ENCODE measurements around the gene KCTD1. TPM values are rescaled to one million over a fixed set of nuclear protein-coding genes. Genes with fewer than 3 reads are reported as not detected.

Gene KCTD1
- total and polyA plus RNA-seq, 2 of the 8 experiments (the other 6 are each of a cell fraction or from before 2014, with no cell fraction given): 7.7 to 14.0 TPM

GRCh38 chr18:26438980-26439379 is 109.4 kb downstream of the KCTD1 start:
- H3K36me3 ChIP-seq (ENCODE audit: control insufficient read depth in 2 of 4, insufficient read depth in 4 of 4, low read length in 3 of 4): no peaks in the 10 kb centered on the region
- no peak overlapping the region for H2AK5ac ChIP-seq (ENCODE audit: low read depth, low read length)
- H3K4me2 ChIP-seq (ENCODE audit: insufficient read depth in 1 of 2, low read depth in 2 of 2, low read length in 2 of 2): no peak overlapping the region
- H3K27ac ChIP-seq (ENCODE audit: low read depth, low read length): no peak overlapping the region
- H2BK20ac ChIP-seq (ENCODE audit: low read length): no peak overlapping the region
- H3K27me3 ChIP-seq (replicated peaks in 1 of 4; ENCODE audit: control insufficient read depth in 3 of 4, extremely low read depth in 1 of 4, insufficient read depth in 3 of 4, low read length in 3 of 4): no peaks in the 10 kb centered on the region
- H4K8ac ChIP-seq (ENCODE audit: extremely low read depth, insufficient read depth, low read length): no peak overlapping the region
- DNase-seq (ENCODE audit: low read depth in 1 of 2, low spot score in 2 of 2): no peak
- H2BK12ac ChIP-seq (ENCODE audit: low read depth, low read length): no peak overlapping the region
- H3K56ac ChIP-seq (replicated peaks; ENCODE audit: insufficient read length, low read depth, low read length): no peak overlapping the region
- H2AFZ ChIP-seq (ENCODE audit: low read length): no peak overlapping the region
- H2BK5ac ChIP-seq (ENCODE audit: low read depth, low read length): no peak overlapping the region
- 96% methylated on average over 5 of the region's 5 CpGs; no CpG with 5 or more reads in 1 of the 2 experiments for WGBS, 2 experiments (ENCODE audit: extremely low coverage in 1 of 2, insufficient coverage in 1 of 2, insufficient read length in 1 of 2, insufficient replicate concordance in 2 of 2, low coverage in 1 of 2, low lambda C conversion rate in 2 of 2, missing lambda C conversion rate in 1 of 2)
- H3K4me3 ChIP-seq (ENCODE audit: extremely low read depth in 1 of 4, insufficient read depth in 2 of 4, low read depth in 3 of 4, low read length in 4 of 4): no peak overlapping the region
- no peak overlapping the region for H3K18ac ChIP-seq (ENCODE audit: extremely low read depth, low read length)
- ChIA-PET POLR2A (ENCODE audit: partially characterized antibody) (interaction anchor here (0.7 to 1.0 kb wide), 2 partner anchors 8 to 11 kb away, joined by 3 read pairs; no protein-coding TSS in a partner anchor), CTCF (ENCODE audit: partially characterized antibody) (interaction anchor here (0.6 to 2.2 kb wide), 4 partner anchors 23 to 55 kb away, joined by 3 to 9 read pairs (median 5); no protein-coding TSS in a partner anchor)
- FAIRE-seq: no peak
- no peak overlapping the region for H3K4ac ChIP-seq (replicated peaks; ENCODE audit: insufficient read length, low read depth, low read length)
- H4K91ac ChIP-seq (replicated peaks; ENCODE audit: insufficient read length, low read length): no peak overlapping the region
- no peak overlapping the region for H2BK120ac ChIP-seq (replicated peaks; ENCODE audit: low read depth, low read length)
- H3K14ac ChIP-seq (ENCODE audit: insufficient read length): no peak overlapping the region
- H3K9me3 ChIP-seq (ENCODE audit: insufficient read depth in 2 of 2, low read depth in 1 of 2, low read length in 1 of 2): no peaks in the 10 kb centered on the region; a peak in 1 of 4 replicates
- no peak overlapping the region for H2BK15ac ChIP-seq (ENCODE audit: low read length)
- no peaks in the 10 kb centered on the region for H3K79me2 ChIP-seq (ENCODE audit: control insufficient read depth in 1 of 2, insufficient read depth in 2 of 2, low read length in 2 of 2)
- no peaks in the 10 kb centered on the region for H3K79me1 ChIP-seq (ENCODE audit: low read depth, low read length)
- H3K23me2 ChIP-seq (ENCODE audit: low read depth, low read length): no peaks in the 10 kb centered on the region
- no peaks in the 10 kb centered on the region for H4K20me1 ChIP-seq (replicated peaks in 1 of 2; ENCODE audit: control insufficient read depth in 1 of 2, insufficient read depth in 2 of 2, low read length in 2 of 2)
- H3K9ac ChIP-seq (replicated peaks in 1 of 4; ENCODE audit: extremely low read depth in 1 of 4, low read depth in 3 of 4, low read length in 3 of 4): no peak overlapping the region
- no peak overlapping the region for H4K5ac ChIP-seq (ENCODE audit: insufficient read length, low read depth, low read length)
- peaks cover 0 to 3% (median 0%) of the 10 kb centered on the region in 4 experiments; a peak in 2 of 7 replicates for H3K4me1 ChIP-seq (replicated peaks in 1 of 4; ENCODE audit: control insufficient read depth in 3 of 4, insufficient read depth in 4 of 4, low read length in 3 of 4)
- no peak overlapping the region for H3K23ac ChIP-seq (ENCODE audit: insufficient read length)
- TF ChIP-seq SAP30 (IDR thresholded peaks at IDR 0.05; ENCODE audit: insufficient read depth, insufficient replicate concordance, low read length) (no peak), KDM1A (IDR thresholded peaks at IDR 0.05; ENCODE audit: borderline replicate concordance, low read length) (no peak), HDAC2 (IDR thresholded peaks at IDR 0.05; ENCODE audit: borderline replicate concordance in 1 of 2, low read depth in 2 of 2, low read length in 2 of 2) (no peak), SIRT6 (IDR thresholded peaks at IDR 0.05; ENCODE audit: low read length) (no peak), HDAC6 (IDR thresholded peaks at IDR 0.05; ENCODE audit: low read depth, low read length) (no peak), BRCA1 (IDR thresholded peaks at IDR 0.05; ENCODE audit: low read depth, low read length) (no peak), EGR1 (IDR thresholded peaks at IDR 0.05; ENCODE audit: borderline replicate concordance, low read depth, low read length) (no peak), SUZ12 (IDR thresholded peaks at IDR 0.05; ENCODE audit: low read length) (no peak), KDM4A (IDR thresholded peaks at IDR 0.05; ENCODE audit: low read depth, low read length, severe bottlenecking) (no peak), EP300 (IDR thresholded peaks at IDR 0.05; ENCODE audit: borderline replicate concordance in 1 of 2, low read depth in 2 of 2, low read length in 2 of 2) (no peak), GABPA (IDR thresholded peaks at IDR 0.05; ENCODE audit: borderline replicate concordance, insufficient read depth, low read length) (no peak), KDM5A (IDR thresholded peaks at IDR 0.05; ENCODE audit: low read length) (no peak), GTF2F1 (IDR thresholded peaks at IDR 0.05; ENCODE audit: borderline replicate concordance, low read depth, low read length) (no peak), SP4 (IDR thresholded peaks at IDR 0.05; ENCODE audit: low read length) (no peak)

All from H1 (cell line).